HG03039 (cell line): ENCODE results near the gene ZNF536.
"Not testable (repeated sequence)": the region's sequence is repeated elsewhere in the genome, so short reads cannot be mapped to it uniquely, and the experiment has no call there.

Source experiments
- ATAC-seq: cut with Tn5 transposase; IDR thresholded peaks from one replicate; pipeline ENCODE4 v1.9.1; 2021; ENCODE audit warnings: mild to moderate bottlenecking, moderate library complexity; ENCODE audit not compliant: unreplicated experiment

The ZNF536 gene

DNA sequence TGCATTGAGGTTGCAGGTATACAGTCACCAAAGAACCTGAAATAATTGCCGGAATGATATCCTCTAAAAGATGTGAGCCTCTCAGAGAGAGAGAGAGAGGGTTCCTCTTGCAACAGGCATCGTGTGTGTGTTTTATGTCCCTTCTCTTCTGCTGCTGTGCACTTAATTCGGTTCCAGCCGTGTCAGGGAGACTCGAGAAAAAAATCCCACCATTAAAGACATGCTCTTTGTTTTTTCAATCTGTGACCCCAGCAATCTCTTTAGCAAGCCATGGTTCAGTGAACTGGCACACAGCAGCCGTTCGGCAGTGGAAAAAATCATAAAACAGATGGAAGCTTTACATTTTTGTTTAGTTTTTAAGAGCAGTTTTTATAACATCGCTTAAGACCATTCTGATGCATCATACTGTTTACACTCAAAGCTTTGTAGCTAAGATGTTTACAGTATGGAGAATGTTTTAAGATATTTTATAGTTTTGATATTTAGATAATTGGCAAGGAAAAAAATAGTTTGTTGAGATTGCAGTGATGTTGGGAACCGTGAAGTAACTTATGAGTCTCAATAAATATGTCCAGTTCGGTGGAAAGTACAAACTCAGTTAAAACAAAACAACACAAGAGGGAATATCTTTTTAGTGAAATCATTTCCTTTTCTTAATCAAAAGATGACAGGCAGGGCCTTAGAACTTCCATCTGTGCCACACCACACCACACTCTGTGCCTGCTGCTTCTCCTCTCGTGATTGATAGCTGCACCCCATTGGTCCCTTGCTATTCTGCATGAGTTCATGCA is 31.2 kb upstream of the ZNF536 start:
- no peak for ATAC-seq

- ATAC-seq, result no peak
These were observed 30.5 kb upstream of the ZNF536 start for GRCh38 chr19:30341611-30342201.

DNA sequence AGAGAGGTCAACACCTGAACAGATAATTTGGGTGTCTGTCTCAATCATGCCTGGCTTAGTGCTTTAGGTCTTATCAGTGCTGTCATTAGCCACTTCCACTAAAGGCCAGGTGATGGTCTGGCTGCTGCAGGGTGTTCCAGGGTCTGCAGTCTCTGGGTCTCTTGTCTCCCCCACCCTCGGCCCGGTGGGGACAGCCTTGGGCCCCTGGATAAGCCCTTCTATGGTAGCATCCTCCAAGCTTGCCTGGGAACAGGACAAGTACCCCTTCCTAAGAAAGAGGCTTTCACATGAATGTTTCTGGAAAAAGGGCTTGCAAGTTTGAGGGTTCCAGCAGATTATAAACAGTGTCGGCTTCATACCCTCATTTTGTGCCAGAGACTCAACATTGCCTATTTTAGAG is 29.3 kb upstream of the ZNF536 start:
- no peak for ATAC-seq

GRCh38 chr19:30344446-30345425 is 27.4 kb upstream of the ZNF536 start:
- no peak for ATAC-seq

GRCh38 chr19:30345686-30346085 is 26.5 kb upstream of the ZNF536 start:
- ATAC-seq, result no peak

GRCh38 chr19:30346468-30346867 is 25.7 kb upstream of the ZNF536 start:
- not testable (repeated sequence) for ATAC-seq

DNA sequence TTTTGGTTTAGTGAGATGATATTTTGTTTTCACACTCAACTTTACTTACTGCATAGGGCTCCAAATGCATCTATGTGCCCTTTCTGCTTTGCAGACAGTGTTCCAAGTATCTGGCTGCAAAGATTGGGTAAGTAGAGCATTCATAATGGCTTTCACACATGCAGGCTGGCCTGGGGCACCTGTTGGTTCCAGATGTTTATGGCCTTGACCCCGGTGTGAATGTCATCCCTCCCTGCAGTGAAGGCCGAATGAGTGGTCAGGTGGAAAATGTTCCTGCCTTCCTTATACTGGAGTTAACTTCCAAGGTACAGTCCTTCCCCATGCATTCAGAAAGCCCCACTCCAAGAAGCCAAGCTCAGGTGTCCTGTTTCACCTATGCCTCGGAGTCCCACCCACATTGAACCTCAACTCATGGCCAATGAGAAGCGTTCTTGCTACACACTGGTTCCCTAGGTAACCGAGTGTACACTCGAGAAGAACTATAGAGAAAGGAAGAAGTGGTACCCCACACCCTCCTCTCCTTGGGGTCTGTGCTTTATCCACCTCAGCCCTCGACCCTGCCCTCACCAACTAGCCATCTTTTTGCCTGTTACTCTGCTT is 23.0 kb upstream of the ZNF536 start:
- no peak for ATAC-seq

- ATAC-seq, result no peak
These were observed 21.2 kb upstream of the ZNF536 start for GRCh38 chr19:30350692-30351663.

GRCh38 chr19:30351774-30352173 is 20.4 kb upstream of the ZNF536 start:
- ATAC-seq, result no peak

- ATAC-seq, result no peak
These were observed 18.7 kb upstream of the ZNF536 start for GRCh38 chr19:30353394-30353945.

DNA sequence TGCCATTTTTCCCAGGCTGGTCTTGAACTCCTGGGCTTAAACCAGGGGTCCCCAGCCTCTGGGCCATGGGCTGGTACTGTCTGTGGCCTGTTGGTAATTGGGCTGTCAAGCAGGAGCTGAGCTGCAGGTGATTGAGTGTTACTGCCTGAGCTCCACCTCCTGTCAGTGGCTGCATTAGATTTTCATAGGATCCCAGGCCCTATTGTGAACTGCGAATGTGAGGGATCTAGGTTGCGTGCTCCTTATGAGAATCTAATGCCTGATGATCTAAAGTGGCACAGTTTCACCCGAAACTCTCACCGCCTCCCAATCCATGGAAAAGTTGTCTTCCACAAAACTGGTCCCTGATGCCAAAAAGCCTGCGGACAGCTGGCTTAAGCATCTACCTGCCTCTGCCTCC is 16.6 kb upstream of the ZNF536 start:
- no peak for ATAC-seq

GRCh38 chr19:30356951-30357579 is 15.1 kb upstream of the ZNF536 start:
- no peak for ATAC-seq

GRCh38 chr19:30357580-30357954 is 14.6 kb upstream of the ZNF536 start:
- ATAC-seq, result no peak

GRCh38 chr19:30358319-30358718 is 13.9 kb upstream of the ZNF536 start:
- no peak for ATAC-seq

DNA sequence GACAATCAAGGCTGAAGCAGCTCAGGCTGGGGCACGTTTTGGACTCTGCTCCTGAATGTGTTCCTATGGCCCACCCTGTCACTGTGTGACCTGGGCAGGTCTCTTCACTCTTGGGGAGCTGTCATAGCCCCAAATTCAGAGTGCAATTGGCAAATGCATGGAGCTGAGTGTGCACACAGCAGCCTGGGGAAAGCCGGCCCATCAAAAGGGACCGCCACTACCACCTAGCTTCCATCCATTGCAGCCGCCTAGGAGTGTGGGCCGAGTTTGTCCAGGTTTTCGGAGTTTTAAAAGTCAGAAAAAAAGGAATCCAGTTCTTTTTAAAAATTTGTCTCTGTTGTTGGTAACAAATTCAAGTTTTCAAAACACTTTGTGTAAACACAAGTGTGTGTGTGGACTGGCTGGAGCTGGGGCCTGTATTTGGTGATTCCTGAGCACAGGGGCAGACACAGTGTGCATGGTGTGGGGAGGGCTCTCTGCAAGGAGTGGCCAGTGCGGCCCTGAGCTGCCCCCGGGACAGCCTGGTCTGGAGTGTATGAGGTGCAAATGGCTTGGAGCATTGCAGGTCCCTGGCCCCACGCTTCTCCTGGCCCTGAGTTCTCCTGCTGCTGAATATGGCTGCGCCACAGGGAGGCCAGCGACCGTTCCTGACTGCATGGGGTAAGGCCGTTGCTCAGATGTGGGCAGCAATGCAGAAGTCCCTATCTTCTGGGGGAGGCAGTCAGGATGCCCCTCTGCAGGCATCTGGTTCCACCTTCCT is 13.2 kb upstream of the ZNF536 start:
- ATAC-seq, result no peak

- ATAC-seq, result no peak
These were observed 12.2 kb upstream of the ZNF536 start for GRCh38 chr19:30359936-30360335.

GRCh38 chr19:30360376-30361106 is 11.6 kb upstream of the ZNF536 start:
- no peak for ATAC-seq

- no peak for ATAC-seq
These were observed 11.1 kb upstream of the ZNF536 start for GRCh38 chr19:30361107-30361447.
